ENCODE data around the gene OLFM1. TPM values are rescaled to one million over a fixed set of nuclear protein-coding genes. Genes with fewer than 3 reads are reported as not detected.
"Not testable (repeated sequence)": the region's sequence is repeated elsewhere in the genome, so short reads cannot be mapped to it uniquely, and the experiment has no call there.

OLFM1 gene
- total RNA-seq, 1 donor from 2014 or later, result 0.37 TPM

GRCh38 chr9:135048758-135049444 lies 38.6 kb upstream of the OLFM1 start:
- Mint-ChIP-seq H3K9me3 (no peaks in the 10 kb centered on the region), H3K36me3 (ENCODE audit: low read depth) (no peaks in the 10 kb centered on the region), H3K4me1 (ENCODE audit: low read depth) (no peaks in the 10 kb centered on the region), H3K27me3 (ENCODE audit: low read depth) (no peaks in the 10 kb centered on the region), H3K27ac (no peak overlapping the region), H3K4me3 (ENCODE audit: low read depth) (no peak overlapping the region)
- intact Hi-C loops (cut with micrococcal nuclease), result no loop called here
- no peak for DNase-seq (ENCODE audit: low spot score)

- H3K27me3 Mint-ChIP-seq (ENCODE audit: low read depth), result no peaks in the 10 kb centered on the region
- H3K4me1 Mint-ChIP-seq (ENCODE audit: low read depth), result no peaks in the 10 kb centered on the region
- no peak overlapping the region for H3K4me3 Mint-ChIP-seq (ENCODE audit: low read depth)
- H3K36me3 Mint-ChIP-seq (ENCODE audit: low read depth), result no peaks in the 10 kb centered on the region
- no peak overlapping the region for H3K27ac Mint-ChIP-seq
- no peak for DNase-seq (ENCODE audit: low spot score)
- intact Hi-C loops (cut with micrococcal nuclease), result no loop called here
- H3K9me3 Mint-ChIP-seq, result no peaks in the 10 kb centered on the region
Observed at GRCh38 chr9:135049460-135049859, 38.0 kb upstream of the OLFM1 start.

GRCh38 chr9:135050072-135050990 lies 37.1 kb upstream of the OLFM1 start:
- Mint-ChIP-seq H3K27me3 (ENCODE audit: low read depth) (no peaks in the 10 kb centered on the region), H3K4me3 (ENCODE audit: low read depth) (no peak overlapping the region), H3K4me1 (ENCODE audit: low read depth) (no peaks in the 10 kb centered on the region), H3K36me3 (ENCODE audit: low read depth) (no peaks in the 10 kb centered on the region), H3K9me3 (no peaks in the 10 kb centered on the region), H3K27ac (no peak overlapping the region)
- intact Hi-C loops (cut with micrococcal nuclease), result no loop called here
- DNase-seq (ENCODE audit: low spot score), result no peak

- H3K27ac Mint-ChIP-seq, result no peak overlapping the region
- H3K27me3 Mint-ChIP-seq (ENCODE audit: low read depth), result no peaks in the 10 kb centered on the region
- no peaks in the 10 kb centered on the region for H3K4me1 Mint-ChIP-seq (ENCODE audit: low read depth)
- no peak for DNase-seq (ENCODE audit: low spot score)
- H3K36me3 Mint-ChIP-seq (ENCODE audit: low read depth), result no peaks in the 10 kb centered on the region
- no peaks in the 10 kb centered on the region for H3K9me3 Mint-ChIP-seq
- no peak overlapping the region for H3K4me3 Mint-ChIP-seq (ENCODE audit: low read depth)
- intact Hi-C loops (cut with micrococcal nuclease), result no loop called here
Observed at GRCh38 chr9:135051316-135052038, 36.0 kb upstream of the OLFM1 start.

GRCh38 chr9:135053133-135053532 lies 34.3 kb upstream of the OLFM1 start:
- no peaks in the 10 kb centered on the region for H3K9me3 Mint-ChIP-seq
- no peak for DNase-seq (ENCODE audit: low spot score)
- H3K36me3 Mint-ChIP-seq (ENCODE audit: low read depth), result no peaks in the 10 kb centered on the region
- intact Hi-C loops (cut with micrococcal nuclease), result no loop called here
- no peaks in the 10 kb centered on the region for H3K4me1 Mint-ChIP-seq (ENCODE audit: low read depth)
- H3K27ac Mint-ChIP-seq, result no peak overlapping the region
- no peaks in the 10 kb centered on the region for H3K27me3 Mint-ChIP-seq (ENCODE audit: low read depth)
- no peak overlapping the region for H3K4me3 Mint-ChIP-seq (ENCODE audit: low read depth)

GRCh38 chr9:135055181-135055580 lies 32.3 kb upstream of the OLFM1 start:
- H3K9me3 Mint-ChIP-seq, result no peaks in the 10 kb centered on the region
- intact Hi-C loops (cut with micrococcal nuclease), result no loop called here
- H3K36me3 Mint-ChIP-seq (ENCODE audit: low read depth), result no peaks in the 10 kb centered on the region
- H3K27me3 Mint-ChIP-seq (ENCODE audit: low read depth), result no peaks in the 10 kb centered on the region
- H3K27ac Mint-ChIP-seq, result no peak overlapping the region
- no peak for DNase-seq (ENCODE audit: low spot score)
- H3K4me3 Mint-ChIP-seq (ENCODE audit: low read depth), result no peak overlapping the region
- no peaks in the 10 kb centered on the region for H3K4me1 Mint-ChIP-seq (ENCODE audit: low read depth)

GRCh38 chr9:135056541-135056940 lies 30.9 kb upstream of the OLFM1 start:
- DNase-seq (ENCODE audit: low spot score), result no peak
- no peak overlapping the region for H3K27ac Mint-ChIP-seq
- intact Hi-C loops (cut with micrococcal nuclease), result no loop called here
- H3K4me1 Mint-ChIP-seq (ENCODE audit: low read depth), result no peaks in the 10 kb centered on the region
- no peaks in the 10 kb centered on the region for H3K9me3 Mint-ChIP-seq
- H3K27me3 Mint-ChIP-seq (ENCODE audit: low read depth), result no peaks in the 10 kb centered on the region
- H3K36me3 Mint-ChIP-seq (ENCODE audit: low read depth), result no peaks in the 10 kb centered on the region
- no peak overlapping the region for H3K4me3 Mint-ChIP-seq (ENCODE audit: low read depth)

GRCh38 chr9:135060461-135061116 lies 26.9 kb upstream of the OLFM1 start:
- H3K27ac Mint-ChIP-seq, result no peak overlapping the region
- no peak for DNase-seq (ENCODE audit: low spot score)
- no peaks in the 10 kb centered on the region for H3K4me1 Mint-ChIP-seq (ENCODE audit: low read depth)
- intact Hi-C loops (cut with micrococcal nuclease), result no loop called here
- peaks cover 7% of the 10 kb centered on the region for H3K9me3 Mint-ChIP-seq
- H3K36me3 Mint-ChIP-seq (ENCODE audit: low read depth), result no peaks in the 10 kb centered on the region
- H3K27me3 Mint-ChIP-seq (ENCODE audit: low read depth), result no peaks in the 10 kb centered on the region
- no peak overlapping the region for H3K4me3 Mint-ChIP-seq (ENCODE audit: low read depth)

GRCh38 chr9:135061441-135061840 lies 26.0 kb upstream of the OLFM1 start:
- no peaks in the 10 kb centered on the region for H3K36me3 Mint-ChIP-seq (ENCODE audit: low read depth)
- no peak for DNase-seq (ENCODE audit: low spot score)

GRCh38 chr9:135062254-135062653 lies 25.2 kb upstream of the OLFM1 start:
- DNase-seq (ENCODE audit: low spot score), result no peak
- Mint-ChIP-seq H3K4me1 (ENCODE audit: low read depth) (no peaks in the 10 kb centered on the region), H3K27ac (no peak overlapping the region), H3K27me3 (ENCODE audit: low read depth) (no peaks in the 10 kb centered on the region), H3K4me3 (ENCODE audit: low read depth) (no peak overlapping the region), H3K36me3 (ENCODE audit: low read depth) (no peaks in the 10 kb centered on the region), H3K9me3 (peaks cover 7% of the 10 kb centered on the region)
- intact Hi-C loops (cut with micrococcal nuclease), result no loop called here

More at GRCh38 chr9:135061441-135061840, 26.0 kb upstream of the OLFM1 start:
- no peaks in the 10 kb centered on the region for H3K4me1 Mint-ChIP-seq (ENCODE audit: low read depth)
- peaks cover 7% of the 10 kb centered on the region for H3K9me3 Mint-ChIP-seq
- H3K4me3 Mint-ChIP-seq (ENCODE audit: low read depth), result no peak overlapping the region
- H3K27ac Mint-ChIP-seq, result no peak overlapping the region
- H3K27me3 Mint-ChIP-seq (ENCODE audit: low read depth), result no peaks in the 10 kb centered on the region
- intact Hi-C loops (cut with micrococcal nuclease), result no loop called here

- H3K36me3 Mint-ChIP-seq (ENCODE audit: low read depth); H3K27me3 Mint-ChIP-seq (ENCODE audit: low read depth); H3K9me3 Mint-ChIP-seq; DNase-seq (ENCODE audit: low spot score); intact Hi-C loops (cut with micrococcal nuclease); H3K27ac Mint-ChIP-seq; H3K4me3 Mint-ChIP-seq (ENCODE audit: low read depth); H3K4me1 Mint-ChIP-seq (ENCODE audit: low read depth): not testable (repeated sequence)
Observed at GRCh38 chr9:135063466-135063865, 24.0 kb upstream of the OLFM1 start.

- H3K4me3 Mint-ChIP-seq (ENCODE audit: low read depth); H3K9me3 Mint-ChIP-seq; DNase-seq (ENCODE audit: low spot score); intact Hi-C loops (cut with micrococcal nuclease); H3K27me3 Mint-ChIP-seq (ENCODE audit: low read depth); H3K27ac Mint-ChIP-seq; H3K4me1 Mint-ChIP-seq (ENCODE audit: low read depth); H3K36me3 Mint-ChIP-seq (ENCODE audit: low read depth): not testable (repeated sequence)
Observed at GRCh38 chr9:135063888-135064287, 23.6 kb upstream of the OLFM1 start.

All from activated T-helper 2 cell treated with anti-CD3 and anti-CD28 coated beads, Interferon-gamma antibody, Interleukin-2, Interleukin-4, amounts not matched to agents 10 μg/mL and 5 μg/mL and 100 μg/mL, durations not matched to agents 14 hours and 24 hours and 36 hours (primary cell).